HG03039 (cell line): ENCODE measurements around the gene UBL7.

ENCODE experiments used
- ATAC-seq: cut with Tn5 transposase; IDR thresholded peaks from one replicate; pipeline ENCODE4 v1.9.1; 2021; ENCODE audit warnings: mild to moderate bottlenecking, moderate library complexity; ENCODE audit not compliant: unreplicated experiment

UBL7 gene

DNA sequence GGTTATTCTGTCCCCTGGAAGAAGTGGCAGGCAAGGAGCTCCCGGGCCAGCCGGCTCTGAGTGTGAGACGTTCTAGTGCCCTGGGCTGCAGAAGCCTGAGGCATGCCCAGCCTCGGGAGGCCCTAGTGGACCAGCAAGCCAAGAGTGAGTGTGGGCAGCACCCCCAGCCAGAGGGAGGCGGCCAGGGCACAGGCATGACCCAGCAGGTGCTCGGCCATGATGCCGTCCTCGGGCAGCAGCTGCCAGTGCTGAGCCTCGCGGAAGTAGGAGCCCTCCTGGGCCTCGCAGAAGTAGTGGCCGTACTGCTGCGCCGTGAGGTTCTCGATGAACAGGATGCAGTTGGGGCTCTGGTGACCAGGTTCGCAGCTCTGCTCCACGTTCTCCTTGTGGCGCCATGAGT, 50.5 kb downstream of the UBL7 start:
- no peak for ATAC-seq

DNA sequence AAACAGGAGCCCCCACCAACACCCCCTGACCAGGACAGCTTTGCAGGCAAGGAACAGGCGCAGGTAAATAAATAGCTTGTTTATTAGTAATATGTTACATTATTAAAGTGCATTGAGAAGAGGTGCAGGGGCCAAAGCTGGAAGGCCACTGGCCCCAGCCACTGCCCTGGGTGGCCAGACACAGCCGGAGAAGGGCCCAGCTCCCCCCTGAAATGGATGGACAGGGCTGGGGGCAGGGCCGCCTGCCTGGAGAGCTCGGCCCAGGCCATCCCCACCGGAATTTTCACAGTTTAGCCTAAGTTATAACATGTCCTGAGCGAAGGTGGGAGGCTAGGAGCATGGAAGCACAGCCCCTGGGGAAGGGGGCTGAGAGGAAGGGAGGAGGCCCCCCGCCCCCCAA, 51.7 kb downstream of the UBL7 start:
- ATAC-seq = no peak

DNA sequence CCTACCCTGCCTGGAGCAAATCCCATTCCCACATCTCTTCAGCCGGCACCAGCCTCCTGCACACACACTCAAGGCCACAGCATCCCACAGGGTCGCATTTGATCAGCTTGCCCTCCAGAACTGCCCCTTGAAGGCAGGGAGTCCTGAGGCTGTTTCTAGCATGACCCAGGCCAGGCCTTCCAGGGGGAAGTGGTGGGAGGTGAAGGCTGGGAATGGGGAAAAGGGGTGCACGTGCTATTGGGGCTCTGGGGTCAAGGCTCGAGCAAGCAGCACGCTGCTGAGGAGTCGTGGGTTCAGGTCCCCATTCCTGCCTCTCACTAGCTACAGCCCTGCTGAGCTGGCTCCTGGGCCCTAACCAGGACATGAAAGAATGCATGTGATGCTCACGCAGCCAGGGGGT, 52.1 kb downstream of the UBL7 start:
- ATAC-seq = no peak

DNA sequence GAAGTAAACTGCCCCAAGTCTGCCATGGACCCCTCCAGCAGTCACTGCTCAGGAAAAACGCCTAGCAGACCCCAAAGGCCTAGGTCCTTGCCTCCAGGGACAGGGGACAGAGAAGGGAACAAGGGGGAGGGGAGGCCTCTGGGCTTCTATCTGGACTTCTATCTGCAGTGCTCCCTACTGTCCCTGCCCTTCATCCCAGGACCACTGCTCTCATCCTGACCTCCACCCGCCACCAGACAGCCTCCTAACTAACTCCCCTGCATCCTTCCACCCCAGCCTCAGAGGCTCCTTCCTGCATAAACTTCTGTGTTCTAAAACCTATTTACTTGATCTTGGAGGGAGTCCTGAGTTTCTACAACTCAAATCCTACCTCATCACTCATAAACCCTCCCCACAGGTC, 52.6 kb downstream of the UBL7 start:
- ATAC-seq = no peak

DNA sequence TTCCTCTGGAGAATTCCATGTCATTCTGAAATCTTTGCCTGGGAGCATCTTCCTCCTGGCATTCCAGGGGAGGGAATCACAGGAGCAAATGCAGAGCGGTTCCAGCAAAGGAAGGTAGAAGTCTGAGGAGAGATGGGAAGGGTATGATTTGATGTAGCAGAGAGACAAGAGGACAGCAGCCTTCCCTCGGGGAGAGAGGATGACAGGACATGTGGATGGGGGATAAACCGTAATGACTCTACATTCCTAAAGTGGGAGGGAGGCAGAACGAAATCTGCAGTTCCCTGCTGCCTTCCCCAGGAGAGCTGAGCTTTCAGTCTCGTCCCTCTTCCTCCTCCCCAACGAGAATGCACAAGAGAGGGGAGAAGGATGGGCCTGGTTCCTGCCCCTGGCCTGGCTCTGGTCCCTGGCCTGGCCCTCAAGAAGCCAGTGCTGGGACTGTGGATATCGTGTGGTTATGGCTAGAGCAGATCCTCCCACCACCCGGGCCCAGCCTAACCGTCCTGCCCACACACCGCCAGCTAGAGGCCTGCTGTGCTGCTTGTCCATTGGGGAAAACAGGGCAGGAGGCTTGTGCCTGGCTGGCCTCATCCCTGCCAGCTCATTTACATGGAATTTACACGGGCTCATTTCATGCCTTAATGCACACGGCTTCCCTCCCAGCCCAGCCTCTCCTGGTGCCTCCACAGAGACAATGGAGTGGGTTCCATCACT, 53.8 kb downstream of the UBL7 start:
- ATAC-seq = no peak

DNA sequence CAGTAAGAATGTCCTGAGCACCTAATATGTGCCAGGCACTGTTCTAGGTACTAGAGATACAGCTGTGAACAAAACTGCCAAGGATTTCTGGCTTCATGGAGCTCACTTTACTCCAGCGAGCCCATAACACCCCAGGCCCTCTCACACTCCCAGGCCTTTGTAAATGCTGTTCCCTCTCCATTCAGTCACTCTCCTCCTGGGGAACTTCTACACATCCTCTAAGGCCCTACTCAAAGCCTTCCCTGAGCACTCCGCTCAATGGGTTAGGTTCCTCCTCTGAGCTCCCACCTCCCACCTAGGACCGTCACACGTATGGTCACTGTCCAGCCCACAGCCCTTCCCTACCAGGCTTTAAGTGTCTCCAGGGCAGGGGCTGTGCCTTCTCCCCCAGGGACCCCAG, 54.4 kb downstream of the UBL7 start:
- no peak for ATAC-seq

DNA sequence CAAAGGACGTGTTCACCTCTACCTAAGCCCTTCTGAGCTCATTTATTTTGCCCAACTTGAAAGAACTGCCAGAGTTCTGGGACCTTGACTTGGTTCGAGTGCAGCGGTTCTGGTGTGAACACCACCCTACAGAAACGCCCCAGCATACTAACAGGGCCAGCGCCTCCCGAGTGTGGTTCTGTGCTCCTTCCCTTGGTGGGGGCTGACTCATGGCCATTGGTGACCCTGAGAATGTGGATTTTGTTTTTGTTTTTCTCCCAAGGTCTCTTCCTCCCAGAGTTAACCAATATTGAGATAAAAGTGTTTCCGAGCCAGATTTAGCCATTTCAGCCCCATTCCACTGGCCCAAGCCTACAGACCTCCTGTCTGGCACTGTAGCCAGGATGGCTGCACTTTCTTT, 55.1 kb downstream of the UBL7 start:
- ATAC-seq = no peak

DNA sequence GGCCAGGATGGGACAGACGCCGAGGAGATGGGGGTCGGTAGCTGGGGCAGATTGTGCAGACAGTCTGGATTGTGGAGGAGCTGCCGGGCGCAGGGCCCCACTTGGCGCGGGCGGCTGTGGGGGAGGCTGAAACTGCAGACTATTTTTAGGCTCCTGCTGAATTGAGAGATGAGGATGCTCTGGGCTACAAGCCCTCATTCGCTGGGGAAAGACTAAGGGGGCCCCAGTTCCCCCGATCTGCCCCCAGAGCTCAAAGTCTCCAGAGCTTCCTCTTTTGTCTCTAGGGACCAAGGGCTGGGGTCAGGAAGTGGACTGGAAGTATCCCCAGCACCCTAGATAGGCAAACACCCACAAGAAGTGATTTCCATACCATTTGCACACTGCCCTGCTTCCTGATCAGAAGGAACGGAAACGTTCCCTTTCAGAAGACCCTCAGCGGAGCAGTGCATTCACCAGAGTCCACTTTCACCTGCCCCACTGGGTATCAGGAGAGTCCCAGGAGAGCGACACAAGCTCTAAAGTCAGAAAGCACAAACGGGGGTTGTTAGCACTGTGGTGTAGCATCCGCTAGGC, 56.9 kb downstream of the UBL7 start:
- no peak for ATAC-seq

DNA sequence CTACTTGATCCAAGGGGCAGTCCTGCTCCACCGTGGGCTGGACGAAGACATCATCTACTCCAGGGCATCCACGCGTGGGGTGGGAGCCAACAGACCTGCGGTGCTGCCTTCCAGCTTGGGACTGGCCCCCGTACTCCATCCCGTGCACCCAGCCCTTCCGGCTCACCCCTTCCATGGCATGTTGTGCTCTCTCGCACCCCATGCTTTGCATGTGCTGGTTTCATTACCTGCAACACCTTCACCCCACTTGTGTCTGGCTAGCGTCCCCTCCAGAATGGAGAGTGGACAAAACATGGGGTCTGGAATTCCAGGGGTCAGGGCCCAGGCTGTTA, 57.4 kb downstream of the UBL7 start:
- no peak for ATAC-seq

DNA sequence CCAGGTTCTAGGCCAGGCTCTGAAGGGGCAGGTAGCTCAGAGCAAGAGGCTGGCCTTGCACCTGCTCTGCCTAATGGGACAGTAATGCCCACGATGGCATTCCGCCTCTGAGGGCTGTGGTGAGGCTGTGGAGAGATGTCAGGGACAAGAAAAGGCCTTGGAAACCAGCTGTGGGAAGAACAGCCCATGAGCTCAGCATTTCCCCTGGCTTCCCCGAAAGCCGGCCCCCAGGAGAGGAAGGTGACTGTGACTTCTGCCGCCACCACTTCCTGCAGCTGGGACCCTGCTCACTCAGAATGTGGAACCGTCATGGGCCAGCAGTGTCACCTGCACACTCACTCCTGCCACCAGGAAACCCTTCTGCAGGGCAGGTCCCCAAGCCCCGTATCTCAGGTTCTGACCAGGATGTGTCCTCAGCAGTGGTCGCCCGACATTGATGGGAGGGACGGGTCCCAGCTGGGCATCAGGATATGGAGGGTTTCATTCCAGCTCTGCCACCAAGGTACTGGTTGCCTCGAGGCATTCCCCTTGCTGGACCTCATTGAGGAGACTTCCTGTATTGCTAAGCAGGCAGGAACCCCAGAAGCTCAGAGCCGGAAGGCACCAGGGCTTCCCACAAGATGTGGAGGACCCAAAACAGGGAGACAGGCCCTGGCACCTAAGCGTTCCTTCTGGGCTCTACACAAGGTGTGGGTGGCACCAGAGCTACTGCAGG, 57.9 kb downstream of the UBL7 start:
- ATAC-seq = no peak

DNA sequence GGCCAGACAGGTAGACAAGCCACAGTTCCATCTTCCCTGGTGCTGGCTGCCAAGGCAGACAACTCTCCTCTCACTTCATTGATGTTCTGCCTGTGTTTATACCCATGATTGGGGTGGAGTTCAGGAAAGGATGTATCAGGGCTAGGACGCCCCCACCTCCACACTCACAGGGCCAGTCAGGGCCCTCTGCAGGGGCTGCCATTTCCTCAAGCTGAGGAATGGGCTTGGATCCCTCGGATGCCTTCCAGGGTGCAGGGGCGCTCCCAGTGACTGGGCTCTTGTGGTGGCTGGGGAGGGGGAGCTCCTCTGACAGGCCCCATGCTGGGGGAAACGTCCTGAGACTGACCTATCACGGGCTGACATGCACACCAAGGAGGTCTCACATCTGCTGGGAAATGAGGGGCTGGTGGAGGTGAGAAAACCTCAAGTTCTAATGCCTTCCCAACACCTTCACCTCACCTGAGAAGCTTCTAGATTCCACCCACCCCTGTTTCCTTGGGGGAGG, 58.6 kb downstream of the UBL7 start:
- no peak for ATAC-seq

DNA sequence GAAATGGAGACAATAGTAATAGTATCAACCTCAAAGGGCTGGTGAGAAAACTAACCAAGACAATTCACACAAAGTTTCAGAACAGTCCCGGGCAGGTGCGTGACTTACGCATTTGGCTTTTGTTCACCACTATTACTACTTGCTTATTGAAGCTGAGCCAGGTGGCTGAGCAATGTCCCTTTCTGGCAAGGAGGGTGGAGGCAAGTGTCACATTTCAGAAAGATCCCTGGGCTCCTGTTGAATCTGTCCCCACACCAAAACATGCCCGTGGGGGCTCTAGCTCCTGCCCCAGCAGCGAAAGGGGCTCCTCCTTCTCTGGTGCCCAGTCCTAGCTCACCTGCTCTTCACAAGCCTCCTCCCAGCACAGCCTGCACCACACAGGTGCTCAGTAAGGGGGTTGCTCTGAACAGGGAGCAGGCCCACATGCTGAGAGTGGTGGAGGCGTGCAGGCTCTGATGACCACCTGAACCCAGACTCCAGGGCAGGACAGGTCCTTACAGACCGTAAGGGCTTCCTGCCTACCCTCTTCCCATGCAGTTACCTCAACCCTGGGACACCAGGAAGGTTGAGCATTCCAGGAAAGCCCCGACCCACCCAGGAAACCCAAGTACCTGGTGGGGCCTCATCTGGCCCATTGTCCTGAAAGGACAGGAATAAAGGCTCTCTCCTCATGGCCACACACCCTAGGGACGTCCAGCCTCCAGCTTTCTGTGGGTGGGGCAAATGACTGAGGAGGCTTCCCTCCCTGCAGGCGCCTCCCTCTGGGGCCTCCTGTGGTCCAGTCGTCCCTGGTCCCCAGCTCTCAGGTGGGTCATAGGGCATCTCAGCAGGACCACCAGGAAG, 59.8 kb downstream of the UBL7 start:
- no peak for ATAC-seq

DNA sequence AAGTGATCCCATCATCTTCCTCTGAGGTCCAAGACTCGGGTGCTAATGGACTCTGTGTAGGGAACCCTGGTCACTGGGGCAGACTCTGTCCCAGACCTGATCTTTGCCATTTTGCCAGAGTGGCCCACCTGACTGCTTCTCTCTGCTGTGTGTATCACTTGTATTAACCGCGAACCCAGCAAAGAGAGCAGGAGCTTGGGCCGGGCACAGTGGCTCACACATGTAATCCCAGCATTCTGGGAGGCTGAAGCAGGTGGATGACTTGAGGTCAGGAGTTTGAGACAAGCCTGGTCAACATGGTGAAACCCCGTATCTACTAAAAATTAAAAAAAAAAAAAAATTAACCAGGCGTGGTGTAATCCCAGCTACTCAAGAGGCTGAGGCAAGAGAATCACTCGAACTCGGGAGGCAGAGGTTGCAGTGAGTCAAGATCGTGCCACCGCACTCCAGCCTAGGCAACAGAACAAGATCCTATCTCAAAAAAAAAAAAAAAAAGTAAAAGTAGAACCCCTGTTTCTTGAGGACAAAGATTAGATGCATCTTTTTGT, 60.6 kb downstream of the UBL7 start:
- ATAC-seq = no peak

DNA sequence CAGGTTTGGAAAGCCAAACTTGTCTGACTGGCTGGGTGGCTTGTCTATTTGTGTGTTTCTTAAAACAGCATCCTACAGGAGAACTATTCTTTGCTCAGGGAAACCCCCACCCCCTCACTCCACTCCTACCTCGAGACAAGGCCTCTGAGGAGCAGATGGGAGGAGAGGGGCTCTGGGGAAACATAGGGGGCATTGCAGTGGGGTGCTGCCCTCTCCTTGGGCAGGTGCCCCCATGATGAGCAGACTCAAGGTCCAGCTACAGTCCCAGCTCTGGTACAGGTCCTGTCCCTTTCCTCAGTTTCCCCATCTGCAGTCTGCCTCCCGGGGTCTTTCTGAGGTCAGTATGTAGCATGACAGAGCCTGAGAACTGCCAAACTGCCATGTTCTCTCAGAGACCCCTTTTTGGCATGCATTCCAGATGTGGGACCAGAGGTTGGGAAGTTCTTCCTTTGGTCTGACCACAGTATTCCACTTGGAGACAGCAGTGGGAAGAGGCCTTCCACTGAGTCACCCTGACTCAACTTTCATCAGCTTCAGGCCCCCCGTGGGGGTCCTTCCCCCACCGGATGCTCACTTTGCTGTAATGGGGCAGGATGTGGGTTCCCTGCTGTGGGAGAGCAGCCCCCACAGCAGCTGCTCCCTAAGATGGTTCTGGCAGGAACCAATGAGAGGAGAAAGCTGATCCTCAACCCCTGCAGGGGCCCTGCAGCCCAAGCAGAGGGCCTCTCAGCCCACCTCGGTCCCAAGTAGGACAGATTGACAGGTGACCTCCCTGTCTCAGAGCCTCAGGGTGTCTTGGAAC, 61.2 kb downstream of the UBL7 start:
- ATAC-seq = no peak

DNA sequence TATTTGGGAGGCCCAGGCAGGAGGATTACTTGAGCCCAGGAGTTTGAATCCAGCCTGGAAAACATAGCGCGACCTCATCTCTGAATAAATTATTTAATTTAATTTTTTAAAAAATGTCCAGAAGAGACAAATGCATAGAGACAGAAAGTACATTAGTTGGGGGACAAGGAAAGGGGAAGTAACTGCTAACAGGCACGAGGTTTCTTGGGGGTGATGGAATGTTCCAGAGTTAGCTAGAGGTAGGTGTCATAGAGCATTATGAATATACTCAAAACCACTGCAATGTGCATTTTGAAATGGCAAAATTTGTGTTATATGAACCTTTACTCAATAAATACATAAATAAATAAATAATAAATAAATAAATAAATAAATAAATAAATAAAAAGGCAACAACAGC, 61.9 kb downstream of the UBL7 start:
- ATAC-seq = no peak

DNA sequence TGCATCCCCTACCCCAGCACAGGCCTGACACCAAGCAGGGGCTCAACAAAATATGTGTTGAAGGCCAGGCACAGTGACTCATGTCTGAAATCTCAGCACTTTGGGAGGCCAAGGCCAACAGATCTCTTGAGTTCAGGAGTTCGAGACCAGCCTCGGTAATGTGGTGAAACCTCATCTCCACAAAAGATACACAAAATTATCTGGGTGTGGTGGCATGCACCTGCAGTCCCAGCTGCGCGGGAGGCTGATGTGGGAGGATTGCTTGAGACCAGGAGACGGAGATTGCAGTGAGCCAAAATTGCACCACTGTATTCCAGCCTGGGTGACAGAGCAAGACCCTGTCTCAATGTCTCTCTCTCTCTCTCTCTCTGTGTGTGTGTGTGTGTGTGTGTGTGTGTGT, 62.8 kb downstream of the UBL7 start:
- ATAC-seq = no peak

DNA sequence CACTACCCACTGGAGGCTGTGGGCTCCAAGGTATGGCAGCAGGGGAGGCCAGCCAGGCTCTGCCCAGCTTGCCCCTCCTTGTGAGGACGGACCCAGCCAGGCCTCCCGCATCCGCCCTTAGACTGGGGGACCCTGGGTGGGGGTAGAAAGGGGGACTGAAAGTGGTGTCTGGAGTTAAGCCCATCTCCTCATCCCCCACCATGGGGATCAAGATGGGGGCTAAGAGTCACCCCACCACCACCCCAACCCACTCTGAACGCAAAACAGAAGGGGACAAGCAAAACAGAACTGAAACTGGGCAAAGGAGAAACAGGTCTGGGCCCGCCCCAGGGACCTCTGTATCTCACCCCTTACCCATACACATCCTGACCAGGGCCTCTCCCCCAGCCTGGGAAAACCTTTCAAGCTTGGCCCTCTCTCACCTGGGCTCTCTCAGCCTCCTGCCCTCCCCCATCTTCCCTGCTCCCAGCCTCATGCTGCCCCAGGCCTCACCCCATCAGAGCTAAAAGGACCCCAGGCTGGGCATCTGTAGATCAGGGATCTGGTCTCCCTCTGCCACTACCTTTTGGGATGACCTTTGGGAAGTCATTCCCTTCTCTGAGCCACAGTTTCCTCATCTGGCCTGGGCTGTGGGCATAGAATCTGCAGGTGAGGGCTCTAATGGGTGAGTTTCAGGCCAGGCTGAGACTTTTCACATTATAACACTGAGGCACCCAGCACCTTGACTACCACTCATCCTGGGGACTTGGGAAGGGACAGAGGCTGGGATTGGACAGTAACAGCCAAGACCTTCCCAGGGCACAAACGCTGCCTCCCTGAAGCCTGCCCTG, 63.5 kb downstream of the UBL7 start:
- no peak for ATAC-seq

DNA sequence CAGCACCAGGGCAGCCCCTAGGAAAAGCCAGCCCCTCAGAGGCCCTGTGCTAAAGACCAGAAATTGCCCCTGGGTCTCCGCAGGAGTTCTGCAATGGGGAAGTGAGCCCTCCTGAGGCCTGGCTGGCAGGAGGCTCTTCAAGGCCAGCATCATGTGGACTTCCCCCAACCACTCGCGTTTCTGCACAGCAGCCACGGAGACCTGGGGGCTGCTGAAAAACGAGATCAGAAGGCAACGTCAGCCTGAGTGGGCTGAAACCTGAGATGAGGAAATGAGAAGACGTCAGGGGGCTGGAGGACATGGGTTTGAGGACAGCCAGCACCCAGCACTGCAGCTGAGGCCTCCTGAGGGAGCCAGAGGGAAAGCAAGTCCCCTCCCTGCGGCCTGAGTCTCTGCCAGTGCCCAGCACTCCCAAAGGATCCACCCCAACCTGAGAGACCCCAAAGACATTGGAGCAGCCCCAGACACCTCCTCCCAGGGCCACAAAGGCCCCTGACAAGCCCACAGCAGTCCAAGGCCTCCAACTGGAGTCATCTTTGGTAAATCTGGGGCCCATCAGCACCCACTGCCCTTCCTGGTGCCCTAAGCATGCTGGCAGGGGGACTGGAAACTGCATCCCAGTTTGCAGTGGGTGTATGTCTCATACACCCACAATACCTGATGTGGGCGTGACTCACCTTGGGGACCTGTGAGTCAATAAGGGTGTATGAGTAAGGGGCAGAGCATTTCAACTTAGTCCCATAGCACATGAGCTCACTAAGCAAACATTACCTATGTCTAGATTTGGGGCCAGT, 64.3 kb downstream of the UBL7 start:
- peak; percentile 28 for ATAC-seq

DNA sequence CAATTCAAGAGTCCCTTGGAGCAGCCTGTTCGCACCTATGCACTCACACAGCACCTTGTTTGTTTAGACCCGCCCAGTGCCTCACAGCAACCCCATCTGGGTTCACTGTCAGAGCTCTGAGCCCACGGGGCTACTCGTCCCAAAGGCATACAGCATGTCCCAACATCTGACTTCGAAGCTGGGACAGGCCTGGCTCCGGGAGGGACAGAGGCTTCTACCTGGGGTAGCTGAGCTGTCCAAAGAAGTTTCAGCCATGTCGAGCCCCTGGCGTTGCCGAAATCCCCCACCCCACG, 64.9 kb downstream of the UBL7 start:
- ATAC-seq = no peak
